SK-N-SH (cell line): Measurements from ENCODE around the gene RDH16.
"Not testable (repeated sequence)": the region's sequence is repeated elsewhere in the genome, so short reads cannot be mapped to it uniquely, and the experiment has no call there.

Source experiments
- CHD2 ChIP-seq: fragments of 150-350 bp; IDR thresholded peaks from 2 replicates; pipeline ENCODE4 v1.6.1; 2018; ENCODE audit warnings: low read length; ENCODE audit not compliant: partially characterized antibody
- EP300 ChIP-seq, 2 experiments: IDR thresholded peaks; 2 replicates each; pipeline versions ENCODE4 v1.4.0 to v1.6.1; 2012; ENCODE audit warnings: borderline replicate concordance in 1 of 2, low read depth in 1 of 2, low read length in 1 of 2
- EZH2phosphoT487 ChIP-seq: fragments of 200-600 bp; sonication (generic); IDR thresholded peaks from 2 replicates; pipeline ENCODE4 v1.6.1; 2017; ENCODE audit warnings: low read depth, mixed run types, mild to moderate bottlenecking, antibody characterized with exemption, moderate library complexity, borderline replicate concordance
- FOXM1 ChIP-seq: IDR thresholded peaks from 2 replicates; pipeline ENCODE4 v1.4.0; 2012; ENCODE audit warnings: low read depth, mild to moderate bottlenecking
- MEF2A ChIP-seq: IDR thresholded peaks from 2 replicates; pipeline ENCODE4 v1.4.0; 2012; ENCODE audit warnings: low read depth, borderline replicate concordance
- NRF1 ChIP-seq: IDR thresholded peaks from 2 replicates; pipeline ENCODE4 v1.6.1; 2012; ENCODE audit warnings: low read depth, mild to moderate bottlenecking, low read length
- POLR2AphosphoS5 ChIP-seq: IDR thresholded peaks from 2 replicates; pipeline ENCODE4 v1.6.1; 2012; ENCODE audit warnings: low read depth, low read length
- REST ChIP-seq: IDR thresholded peaks from 2 replicates; pipeline ENCODE4 v1.6.1; 2012; ENCODE audit warnings: mild to moderate bottlenecking, low read depth, low read length, moderate library complexity
- SIN3A ChIP-seq: IDR thresholded peaks from 2 replicates; pipeline ENCODE4 v1.6.1; 2012; ENCODE audit warnings: low read depth, mild to moderate bottlenecking, low read length, moderate library complexity, borderline replicate concordance
- SMC3 ChIP-seq: IDR thresholded peaks from 2 replicates; pipeline ENCODE4 v1.6.1; 2012; ENCODE audit warnings: low read depth, low read length, improper control_type of control experiment
- TAF1 ChIP-seq: IDR thresholded peaks from 2 replicates; pipeline ENCODE4 v1.6.1; 2012; ENCODE audit warnings: low read depth, mild to moderate bottlenecking, low read length, moderate library complexity, borderline replicate concordance
- TF ChIP-seq, protein P1 (sequence below): fragments of 200-600 bp; sonication (generic); IDR thresholded peaks from 2 replicates; pipeline ENCODE4 v1.6.1; 2017; ENCODE audit warnings: antibody characterized with exemption, mild to moderate bottlenecking, moderate library complexity
- TF ChIP-seq, protein P2 (sequence below): fragments of 150-350 bp; IDR thresholded peaks from 2 replicates; pipeline ENCODE4 v1.6.1; 2017; ENCODE audit warnings: antibody characterized with exemption, low read length, low read depth, borderline replicate concordance

DNA sequence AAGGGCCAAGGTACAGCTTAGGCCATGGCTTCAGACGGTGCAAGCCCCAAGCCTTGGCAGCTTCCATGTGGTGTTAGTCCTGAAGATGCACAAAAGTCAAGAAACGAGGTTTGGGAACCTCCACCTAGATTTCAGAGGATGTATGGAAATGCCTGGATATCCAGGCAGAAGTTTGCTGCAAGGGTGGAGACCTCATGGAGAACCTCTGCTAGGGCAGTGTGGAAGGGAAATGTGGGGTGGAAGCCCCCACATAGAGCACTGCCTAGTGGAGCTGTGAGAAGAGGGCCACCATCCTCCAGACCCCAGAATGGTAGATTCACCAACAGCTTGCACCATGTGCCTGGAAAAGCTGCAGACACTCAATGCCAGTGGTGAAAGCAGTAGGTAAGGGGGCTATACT is 48.0 kb downstream of the RDH16 start:
- not testable (repeated sequence) for TF ChIP-seq REST; MEF2A; CHD2; POLR2AphosphoS5; TAF1; FOXM1; SIN3A; EZH2phosphoT487; SMC3; NRF1; EP300 (IDR thresholded peaks at IDR 0.05; ENCODE audit: borderline replicate concordance in 1 of 2, low read depth in 1 of 2, low read length in 1 of 2)
- TF ChIP-seq, protein P1, sequence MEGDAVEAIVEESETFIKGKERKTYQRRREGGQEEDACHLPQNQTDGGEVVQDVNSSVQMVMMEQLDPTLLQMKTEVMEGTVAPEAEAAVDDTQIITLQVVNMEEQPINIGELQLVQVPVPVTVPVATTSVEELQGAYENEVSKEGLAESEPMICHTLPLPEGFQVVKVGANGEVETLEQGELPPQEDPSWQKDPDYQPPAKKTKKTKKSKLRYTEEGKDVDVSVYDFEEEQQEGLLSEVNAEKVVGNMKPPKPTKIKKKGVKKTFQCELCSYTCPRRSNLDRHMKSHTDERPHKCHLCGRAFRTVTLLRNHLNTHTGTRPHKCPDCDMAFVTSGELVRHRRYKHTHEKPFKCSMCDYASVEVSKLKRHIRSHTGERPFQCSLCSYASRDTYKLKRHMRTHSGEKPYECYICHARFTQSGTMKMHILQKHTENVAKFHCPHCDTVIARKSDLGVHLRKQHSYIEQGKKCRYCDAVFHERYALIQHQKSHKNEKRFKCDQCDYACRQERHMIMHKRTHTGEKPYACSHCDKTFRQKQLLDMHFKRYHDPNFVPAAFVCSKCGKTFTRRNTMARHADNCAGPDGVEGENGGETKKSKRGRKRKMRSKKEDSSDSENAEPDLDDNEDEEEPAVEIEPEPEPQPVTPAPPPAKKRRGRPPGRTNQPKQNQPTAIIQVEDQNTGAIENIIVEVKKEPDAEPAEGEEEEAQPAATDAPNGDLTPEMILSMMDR, result not testable (repeated sequence)
- TF ChIP-seq, protein P2, sequence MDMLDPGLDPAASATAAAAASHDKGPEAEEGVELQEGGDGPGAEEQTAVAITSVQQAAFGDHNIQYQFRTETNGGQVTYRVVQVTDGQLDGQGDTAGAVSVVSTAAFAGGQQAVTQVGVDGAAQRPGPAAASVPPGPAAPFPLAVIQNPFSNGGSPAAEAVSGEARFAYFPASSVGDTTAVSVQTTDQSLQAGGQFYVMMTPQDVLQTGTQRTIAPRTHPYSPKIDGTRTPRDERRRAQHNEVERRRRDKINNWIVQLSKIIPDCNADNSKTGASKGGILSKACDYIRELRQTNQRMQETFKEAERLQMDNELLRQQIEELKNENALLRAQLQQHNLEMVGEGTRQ, result not testable (repeated sequence)
